ENCODE data around the gene SLC39A6.
A peak's percentile ranks its signal among the peaks of the same experiment; 100 is the strongest.
"Not testable (repeated sequence)": the region's sequence is repeated elsewhere in the genome, so short reads cannot be mapped to it uniquely, and the experiment has no call there.

SLC39A6 gene

GRCh38 chr18:36114251-36114650 lies 14.9 kb downstream of the SLC39A6 start:
- DNase-seq (ENCODE audit: insufficient read length): no peak
- FAIRE-seq: no peak
- TF ChIP-seq TAF1 (IDR thresholded peaks at IDR 0.05; ENCODE audit: borderline replicate concordance, low read depth, low read length) (no peak), POLR2AphosphoS5 (IDR thresholded peaks at IDR 0.05; ENCODE audit: low read depth, low read length) (no peak), POLR2A (IDR thresholded peaks at IDR 0.05; ENCODE audit: low read depth, low read length) (no peak)

- FAIRE-seq: no peak
- no peak for DNase-seq (ENCODE audit: insufficient read length)
- TF ChIP-seq TAF1 (IDR thresholded peaks at IDR 0.05; ENCODE audit: borderline replicate concordance, low read depth, low read length) (no peak), POLR2A (IDR thresholded peaks at IDR 0.05; ENCODE audit: low read depth, low read length) (no peak), POLR2AphosphoS5 (IDR thresholded peaks at IDR 0.05; ENCODE audit: low read depth, low read length) (no peak)
Measured at GRCh38 chr18:36112302-36112701, 16.8 kb downstream of the SLC39A6 start.

GRCh38 chr18:36109737-36110136 lies 19.4 kb downstream of the SLC39A6 start:
- TF ChIP-seq TAF1 (IDR thresholded peaks at IDR 0.05; ENCODE audit: borderline replicate concordance, low read depth, low read length) (no peak), POLR2AphosphoS5 (IDR thresholded peaks at IDR 0.05; ENCODE audit: low read depth, low read length) (no peak), POLR2A (IDR thresholded peaks at IDR 0.05; ENCODE audit: low read depth, low read length) (no peak)
- FAIRE-seq: no peak
- DNase-seq (ENCODE audit: insufficient read length): no peak

- no peak for DNase-seq (ENCODE audit: insufficient read length)
- no peak for TF ChIP-seq POLR2A (IDR thresholded peaks at IDR 0.05; ENCODE audit: low read depth, low read length)
- no peak for TF ChIP-seq POLR2AphosphoS5 (IDR thresholded peaks at IDR 0.05; ENCODE audit: low read depth, low read length)
- TF ChIP-seq TAF1 (IDR thresholded peaks at IDR 0.05; ENCODE audit: borderline replicate concordance, low read depth, low read length): no peak
- no peak for FAIRE-seq
Measured at GRCh38 chr18:36108601-36109000, 20.5 kb downstream of the SLC39A6 start.

GRCh38 chr18:36108196-36108595 lies 20.9 kb downstream of the SLC39A6 start:
- no peak for FAIRE-seq
- DNase-seq (ENCODE audit: insufficient read length): no peak
- TF ChIP-seq POLR2AphosphoS5 (IDR thresholded peaks at IDR 0.05; ENCODE audit: low read depth, low read length) (no peak), TAF1 (IDR thresholded peaks at IDR 0.05; ENCODE audit: borderline replicate concordance, low read depth, low read length) (no peak), POLR2A (IDR thresholded peaks at IDR 0.05; ENCODE audit: low read depth, low read length) (no peak)

- FAIRE-seq (peak; percentile 54), DNase-seq (ENCODE audit: insufficient read length) (no peak)
- TF ChIP-seq POLR2A (IDR thresholded peaks at IDR 0.05; ENCODE audit: low read depth, low read length) (no peak), TAF1 (IDR thresholded peaks at IDR 0.05; ENCODE audit: borderline replicate concordance, low read depth, low read length) (no peak), POLR2AphosphoS5 (IDR thresholded peaks at IDR 0.05; ENCODE audit: low read depth, low read length) (no peak)
Measured at GRCh38 chr18:36107477-36107876, 21.7 kb downstream of the SLC39A6 start.

GRCh38 chr18:36104749-36105148 lies 24.4 kb downstream of the SLC39A6 start:
- DNase-seq (ENCODE audit: insufficient read length) (no peak), FAIRE-seq (no peak)
- no peak for TF ChIP-seq POLR2A (IDR thresholded peaks at IDR 0.05; ENCODE audit: low read depth, low read length)
- no peak for TF ChIP-seq POLR2AphosphoS5 (IDR thresholded peaks at IDR 0.05; ENCODE audit: low read depth, low read length)
- TF ChIP-seq TAF1 (IDR thresholded peaks at IDR 0.05; ENCODE audit: borderline replicate concordance, low read depth, low read length): no peak

- TF ChIP-seq TAF1 (IDR thresholded peaks at IDR 0.05; ENCODE audit: borderline replicate concordance, low read depth, low read length): no peak
- DNase-seq (ENCODE audit: insufficient read length): no peak
- FAIRE-seq: no peak
Measured at GRCh38 chr18:36101943-36102342, 27.2 kb downstream of the SLC39A6 start.

- FAIRE-seq (no peak), DNase-seq (ENCODE audit: insufficient read length) (no peak)
- TF ChIP-seq TAF1 (IDR thresholded peaks at IDR 0.05; ENCODE audit: borderline replicate concordance, low read depth, low read length) (no peak), POLR2AphosphoS5 (IDR thresholded peaks at IDR 0.05; ENCODE audit: low read depth, low read length) (no peak), POLR2A (IDR thresholded peaks at IDR 0.05; ENCODE audit: low read depth, low read length) (no peak)
Measured at GRCh38 chr18:36099311-36099710, 29.8 kb downstream of the SLC39A6 start.

GRCh38 chr18:36096955-36097354 lies 32.2 kb downstream of the SLC39A6 start:
- DNase-seq (ENCODE audit: insufficient read length) (no peak), FAIRE-seq (no peak)
- no peak for TF ChIP-seq POLR2A (IDR thresholded peaks at IDR 0.05; ENCODE audit: low read depth, low read length)

- no peak for DNase-seq (ENCODE audit: insufficient read length)
- peak; percentile 51 for FAIRE-seq
- TF ChIP-seq POLR2A (IDR thresholded peaks at IDR 0.05; ENCODE audit: low read depth, low read length) (no peak), TAF1 (IDR thresholded peaks at IDR 0.05; ENCODE audit: borderline replicate concordance, low read depth, low read length) (no peak), POLR2AphosphoS5 (IDR thresholded peaks at IDR 0.05; ENCODE audit: low read depth, low read length) (no peak)
Measured at GRCh38 chr18:36095936-36096519, 33.1 kb downstream of the SLC39A6 start.

GRCh38 chr18:36094431-36094830 lies 34.7 kb downstream of the SLC39A6 start:
- FAIRE-seq (no peak), DNase-seq (ENCODE audit: insufficient read length) (no peak)
- TF ChIP-seq POLR2AphosphoS5 (IDR thresholded peaks at IDR 0.05; ENCODE audit: low read depth, low read length) (no peak), TAF1 (IDR thresholded peaks at IDR 0.05; ENCODE audit: borderline replicate concordance, low read depth, low read length) (no peak)

GRCh38 chr18:36092116-36092515 lies 37.0 kb downstream of the SLC39A6 start:
- not testable (repeated sequence) for FAIRE-seq; DNase-seq (ENCODE audit: insufficient read length)

Measured in GM12892 (cell line).